Gastrocnemius medialis (tissue), 4 donors: ENCODE measurements around the gene BICDL2.

Experiments
- CTCF ChIP-seq, 5 experiments: fragments of 450-650 bp in 3 of 5; fragments of 200-600 bp in 2 of 5; sonication (generic) in 2 of 5; IDR thresholded peaks in 4 of 5; conservative IDR thresholded peaks in 1 of 5; 1 replicate in 4 of 5; 2 replicates in 1 of 5; pipeline ENCODE4 v1.5.1; 2016 to 2019; ENCODE audit warnings: antibody characterized with exemption in 5 of 5, mild to moderate bottlenecking in 3 of 5, moderate library complexity in 3 of 5
- POLR2A ChIP-seq, 2 donors: fragments of 450-650 bp; IDR thresholded peaks; one replicate each; pipeline ENCODE4 v1.6.1; 2017; ENCODE audit warnings: antibody characterized with exemption in 2 of 2, mild to moderate bottlenecking in 2 of 2, moderate library complexity in 2 of 2

- no peak for TF ChIP-seq CTCF (IDR thresholded peaks at IDR 0.05 in 4 of 5, conservative IDR thresholded peaks at IDR 0.05 in 1 of 5)
- TF ChIP-seq POLR2A (IDR thresholded peaks at IDR 0.05): no peak
Observed at GRCh38 chr16:3004781-3005284, 31.9 kb downstream of the BICDL2 start.
